GM12878 (cell line): ENCODE data around the gene ADAMTS4. TPM values are rescaled to one million over a fixed set of nuclear protein-coding genes. Genes with fewer than 3 reads are reported as not detected.

Experiments
- polyA plus RNA-seq, 11 experiments: library from polyadenylated mRNA; depleted of rRNA in 4 of 11; unstranded in 6 of 11; stranded (reverse) in 5 of 11; fragments of >200 nt; fragmentation: Nextera tagmentation in 4 of 11; fragmentation: Illumina TruSeq in 1 of 11; extraction: Ambion mirVana in 4 of 11; extraction: Trizol in 1 of 11; gene quantifications; 1 replicate in 1 of 11; 2 replicates in 10 of 11; pipeline versions ENCODE4 v1.2.1 to v1.2.3, GENCODE V29; 2011 to 2016; ENCODE audit warnings: inconsistent platforms in 2 of 11, missing spikeins in 2 of 11, low read depth in 1 of 11
- total RNA-seq, 4 experiments: library from RNA; depleted of rRNA in 3 of 4; stranded (reverse); fragments of >200 nt in 3 of 4; fragmentation: Illumina TruSeq in 1 of 4; extraction: Trizol in 1 of 4; gene quantifications; 2 replicates each; pipeline versions ENCODE4 v1.2.1 to v1.2.3, GENCODE V29; 2013 to 2021
- TF ChIP-seq, protein P1 (sequence below), 3 experiments: IDR thresholded peaks in 2 of 3; conservative IDR thresholded peaks in 1 of 3; 2 replicates each; pipeline ENCODE4 v1.5.1; 2011; ENCODE audit warnings: low read depth in 3 of 3, low read length in 3 of 3, mild to moderate bottlenecking in 3 of 3, control low read depth in 2 of 3, moderate library complexity in 2 of 3, inconsistent platforms in 1 of 3, mixed read lengths in 1 of 3; ENCODE audit not compliant: control insufficient read depth in 2 of 3, insufficient read depth in 1 of 3; ENCODE audit errors: extremely low read depth in 1 of 3
- TF ChIP-seq, protein P2 (sequence below): IDR thresholded peaks from 2 replicates; pipeline ENCODE4 v1.6.1; 2011; ENCODE audit warnings: low read depth, low read length, improper control_type of control experiment, borderline replicate concordance
- TF ChIP-seq, protein P3 (sequence below): fragments of 450-650 bp; formaldehyde crosslinking; IDR thresholded peaks from 2 replicates; pipeline ENCODE4 v1.5.0; 2022; ENCODE audit warnings: mild to moderate bottlenecking, missing genetic modification characterization

ADAMTS4 gene
- total and polyA plus RNA-seq, 10 of the 15 experiments (the other 5 are each of a cell fraction or from before 2014, with no cell fraction given) = 0.01 to 0.13 (median 0.05) TPM; not detected in 2

- TF ChIP-seq, protein P1, sequence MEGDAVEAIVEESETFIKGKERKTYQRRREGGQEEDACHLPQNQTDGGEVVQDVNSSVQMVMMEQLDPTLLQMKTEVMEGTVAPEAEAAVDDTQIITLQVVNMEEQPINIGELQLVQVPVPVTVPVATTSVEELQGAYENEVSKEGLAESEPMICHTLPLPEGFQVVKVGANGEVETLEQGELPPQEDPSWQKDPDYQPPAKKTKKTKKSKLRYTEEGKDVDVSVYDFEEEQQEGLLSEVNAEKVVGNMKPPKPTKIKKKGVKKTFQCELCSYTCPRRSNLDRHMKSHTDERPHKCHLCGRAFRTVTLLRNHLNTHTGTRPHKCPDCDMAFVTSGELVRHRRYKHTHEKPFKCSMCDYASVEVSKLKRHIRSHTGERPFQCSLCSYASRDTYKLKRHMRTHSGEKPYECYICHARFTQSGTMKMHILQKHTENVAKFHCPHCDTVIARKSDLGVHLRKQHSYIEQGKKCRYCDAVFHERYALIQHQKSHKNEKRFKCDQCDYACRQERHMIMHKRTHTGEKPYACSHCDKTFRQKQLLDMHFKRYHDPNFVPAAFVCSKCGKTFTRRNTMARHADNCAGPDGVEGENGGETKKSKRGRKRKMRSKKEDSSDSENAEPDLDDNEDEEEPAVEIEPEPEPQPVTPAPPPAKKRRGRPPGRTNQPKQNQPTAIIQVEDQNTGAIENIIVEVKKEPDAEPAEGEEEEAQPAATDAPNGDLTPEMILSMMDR (IDR thresholded peaks at IDR 0.05 in 2 of 3, conservative IDR thresholded peaks at IDR 0.05 in 1 of 3; ENCODE audit: control insufficient read depth in 2 of 3, extremely low read depth in 1 of 3, insufficient read depth in 1 of 3, low read depth in 3 of 3, low read length in 3 of 3) = no peak
- TF ChIP-seq, protein P2, sequence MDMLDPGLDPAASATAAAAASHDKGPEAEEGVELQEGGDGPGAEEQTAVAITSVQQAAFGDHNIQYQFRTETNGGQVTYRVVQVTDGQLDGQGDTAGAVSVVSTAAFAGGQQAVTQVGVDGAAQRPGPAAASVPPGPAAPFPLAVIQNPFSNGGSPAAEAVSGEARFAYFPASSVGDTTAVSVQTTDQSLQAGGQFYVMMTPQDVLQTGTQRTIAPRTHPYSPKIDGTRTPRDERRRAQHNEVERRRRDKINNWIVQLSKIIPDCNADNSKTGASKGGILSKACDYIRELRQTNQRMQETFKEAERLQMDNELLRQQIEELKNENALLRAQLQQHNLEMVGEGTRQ = no peak
- TF ChIP-seq, protein P3, sequence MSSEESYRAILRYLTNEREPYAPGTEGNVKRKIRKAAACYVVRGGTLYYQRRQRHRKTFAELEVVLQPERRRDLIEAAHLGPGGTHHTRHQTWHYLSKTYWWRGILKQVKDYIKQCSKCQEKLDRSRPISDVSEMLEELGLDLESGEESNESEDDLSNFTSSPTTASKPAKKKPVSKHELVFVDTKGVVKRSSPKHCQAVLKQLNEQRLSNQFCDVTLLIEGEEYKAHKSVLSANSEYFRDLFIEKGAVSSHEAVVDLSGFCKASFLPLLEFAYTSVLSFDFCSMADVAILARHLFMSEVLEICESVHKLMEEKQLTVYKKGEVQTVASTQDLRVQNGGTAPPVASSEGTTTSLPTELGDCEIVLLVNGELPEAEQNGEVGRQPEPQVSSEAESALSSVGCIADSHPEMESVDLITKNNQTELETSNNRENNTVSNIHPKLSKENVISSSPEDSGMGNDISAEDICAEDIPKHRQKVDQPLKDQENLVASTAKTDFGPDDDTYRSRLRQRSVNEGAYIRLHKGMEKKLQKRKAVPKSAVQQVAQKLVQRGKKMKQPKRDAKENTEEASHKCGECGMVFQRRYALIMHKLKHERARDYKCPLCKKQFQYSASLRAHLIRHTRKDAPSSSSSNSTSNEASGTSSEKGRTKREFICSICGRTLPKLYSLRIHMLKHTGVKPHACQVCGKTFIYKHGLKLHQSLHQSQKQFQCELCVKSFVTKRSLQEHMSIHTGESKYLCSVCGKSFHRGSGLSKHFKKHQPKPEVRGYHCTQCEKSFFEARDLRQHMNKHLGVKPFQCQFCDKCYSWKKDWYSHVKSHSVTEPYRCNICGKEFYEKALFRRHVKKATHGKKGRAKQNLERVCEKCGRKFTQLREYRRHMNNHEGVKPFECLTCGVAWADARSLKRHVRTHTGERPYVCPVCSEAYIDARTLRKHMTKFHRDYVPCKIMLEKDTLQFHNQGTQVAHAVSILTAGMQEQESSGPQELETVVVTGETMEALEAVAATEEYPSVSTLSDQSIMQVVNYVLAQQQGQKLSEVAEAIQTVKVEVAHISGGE (CRISPR knock-in tag) = no peak
Observed at GRCh38 chr1:161196111-161196510, 2.7 kb downstream of the ADAMTS4 start (continued).
